ENCODE data around the gene ZNF30. TPM values are rescaled to one million over a fixed set of nuclear protein-coding genes. Genes with fewer than 3 reads are reported as not detected.
"Not testable (repeated sequence)": the region's sequence is repeated elsewhere in the genome, so short reads cannot be mapped to it uniquely, and the experiment has no call there.

Gene ZNF30
- total and polyA plus RNA-seq, 8 donors, result 1.1 to 3.1 (median 2.5) TPM

DNA sequence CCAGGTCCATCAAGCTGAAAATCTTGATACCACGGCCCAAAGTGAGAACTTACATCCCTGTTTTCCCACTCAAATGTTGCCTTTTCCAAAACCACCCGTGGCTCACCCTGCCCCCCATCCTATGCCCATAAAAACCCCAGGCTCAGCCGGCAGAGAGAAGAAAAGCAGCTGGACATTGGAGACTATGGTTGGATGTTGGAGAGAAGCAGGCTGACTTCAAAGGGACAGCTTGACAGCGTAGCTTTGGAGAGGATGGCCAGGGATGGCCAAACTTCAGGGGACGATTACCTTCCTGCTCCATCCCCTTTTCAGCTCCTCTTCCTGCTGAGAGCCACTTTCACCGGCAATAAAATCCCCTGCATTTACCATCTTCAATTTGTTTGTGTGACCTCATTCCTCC lies 40.8 kb downstream of the ZNF30 start:
- H3K27ac ChIP-seq, result no peak overlapping the region
- ATAC-seq (no peak), FAIRE-seq (no peak), DNase-seq (peak in 1 of 6 donors; percentile 0)
- TF ChIP-seq, protein P1, sequence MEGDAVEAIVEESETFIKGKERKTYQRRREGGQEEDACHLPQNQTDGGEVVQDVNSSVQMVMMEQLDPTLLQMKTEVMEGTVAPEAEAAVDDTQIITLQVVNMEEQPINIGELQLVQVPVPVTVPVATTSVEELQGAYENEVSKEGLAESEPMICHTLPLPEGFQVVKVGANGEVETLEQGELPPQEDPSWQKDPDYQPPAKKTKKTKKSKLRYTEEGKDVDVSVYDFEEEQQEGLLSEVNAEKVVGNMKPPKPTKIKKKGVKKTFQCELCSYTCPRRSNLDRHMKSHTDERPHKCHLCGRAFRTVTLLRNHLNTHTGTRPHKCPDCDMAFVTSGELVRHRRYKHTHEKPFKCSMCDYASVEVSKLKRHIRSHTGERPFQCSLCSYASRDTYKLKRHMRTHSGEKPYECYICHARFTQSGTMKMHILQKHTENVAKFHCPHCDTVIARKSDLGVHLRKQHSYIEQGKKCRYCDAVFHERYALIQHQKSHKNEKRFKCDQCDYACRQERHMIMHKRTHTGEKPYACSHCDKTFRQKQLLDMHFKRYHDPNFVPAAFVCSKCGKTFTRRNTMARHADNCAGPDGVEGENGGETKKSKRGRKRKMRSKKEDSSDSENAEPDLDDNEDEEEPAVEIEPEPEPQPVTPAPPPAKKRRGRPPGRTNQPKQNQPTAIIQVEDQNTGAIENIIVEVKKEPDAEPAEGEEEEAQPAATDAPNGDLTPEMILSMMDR (IDR thresholded peaks at IDR 0.05), result no peak
- intact Hi-C loops (cut with DNase I), result loop anchor here in 1 of 3 donors (10.0 kb wide), 1 partner anchor 47 kb away; no protein-coding TSS in a partner anchor
- no peaks in the 10 kb centered on the region for H3K9me3 ChIP-seq
- no peak overlapping the region for H3K4me3 ChIP-seq
- no peaks in the 10 kb centered on the region for H3K36me3 ChIP-seq
- 71 to 78% methylated on average over 6 of the region's 6 CpGs for WGBS, 2 donors
- no peaks in the 10 kb centered on the region for H3K27me3 ChIP-seq
- H3K4me1 ChIP-seq, result peaks cover 0 to 4% (median 0%) of the 10 kb centered on the region in 3 donors

DNA sequence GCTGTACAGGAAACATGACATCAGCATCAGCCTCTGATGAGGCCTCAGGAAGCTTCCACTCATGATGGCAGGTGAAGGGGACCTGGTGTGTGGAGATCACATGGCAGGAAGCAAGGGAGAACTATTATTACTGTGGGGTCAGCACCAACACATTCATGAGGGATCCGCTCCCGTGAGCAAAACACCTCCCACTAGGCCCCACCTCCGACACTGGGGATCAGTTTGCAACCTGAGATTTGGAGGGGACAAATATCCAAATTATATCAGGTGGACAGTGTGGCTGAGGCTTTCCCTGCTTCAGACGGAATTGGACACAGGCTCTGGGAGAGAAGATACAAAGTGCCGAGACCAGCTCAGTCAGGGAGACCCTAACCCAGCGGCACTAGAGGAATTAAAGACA lies 43.0 kb downstream of the ZNF30 start:
- Histone ChIP-seq H3K4me1 (peaks cover 0 to 7% (median 0%) of the 10 kb centered on the region in 3 donors), H3K27ac (no peak overlapping the region), H3K4me3 (no peak overlapping the region), H3K9me3 (no peaks in the 10 kb centered on the region), H3K27me3 (no peaks in the 10 kb centered on the region), H3K36me3 (no peaks in the 10 kb centered on the region)
- TF ChIP-seq, protein P1 (IDR thresholded peaks at IDR 0.05), result no peak
- 89 to 96% methylated on average over 6 of the region's 6 CpGs for WGBS, 2 donors
- FAIRE-seq (no peak), DNase-seq (no peak), ATAC-seq (no peak)
- intact Hi-C loops (cut with DNase I), result loop anchor here (2.0 to 10.0 kb wide), 3 partner anchors 43 to 45 kb away; no protein-coding TSS in a partner anchor

DNA sequence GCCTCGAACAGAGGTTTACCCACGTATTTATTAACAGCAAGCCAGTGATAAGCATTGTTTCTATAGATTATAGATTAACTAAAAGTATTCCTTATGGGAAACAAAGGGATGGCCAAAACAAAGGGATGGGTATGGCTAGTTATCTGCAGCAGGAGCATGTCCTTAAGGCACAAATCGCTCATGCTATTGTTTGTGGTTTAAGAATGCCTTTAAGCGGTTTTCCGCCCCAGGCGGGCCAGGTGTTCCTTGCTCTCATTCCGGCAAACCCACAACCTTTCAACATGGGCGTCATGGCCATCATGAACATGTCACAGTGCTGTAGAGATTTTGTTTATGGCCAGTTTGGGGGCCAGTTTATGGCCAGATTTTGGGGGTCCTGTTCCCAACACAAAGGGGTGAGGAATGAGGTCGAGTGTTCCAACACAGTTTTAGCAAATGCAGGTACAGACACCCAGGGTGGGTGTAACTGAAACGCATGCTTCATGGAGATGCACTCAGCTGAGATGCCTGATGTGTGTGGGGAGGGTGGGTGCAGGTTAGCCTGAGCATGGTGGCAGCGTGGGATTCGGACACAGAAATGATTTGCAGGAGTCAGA lies 43.6 kb downstream of the ZNF30 start:
- not testable (repeated sequence) for FAIRE-seq, H3K27me3 ChIP-seq, H3K27ac ChIP-seq, H3K4me1 ChIP-seq, H3K4me3 ChIP-seq, ATAC-seq, H3K36me3 ChIP-seq, H3K9me3 ChIP-seq
- intact Hi-C loops (cut with DNase I), result loop anchor here in 2 of 3 donors (2.0 to 5.0 kb wide), 2 partner anchors 42 to 45 kb away; no protein-coding TSS in a partner anchor
- WGBS, 2 donors, result 81% methylated on average over 12 of the region's 12 CpGs
- DNase-seq, result peak in 1 of 6 donors; percentile 5

DNA sequence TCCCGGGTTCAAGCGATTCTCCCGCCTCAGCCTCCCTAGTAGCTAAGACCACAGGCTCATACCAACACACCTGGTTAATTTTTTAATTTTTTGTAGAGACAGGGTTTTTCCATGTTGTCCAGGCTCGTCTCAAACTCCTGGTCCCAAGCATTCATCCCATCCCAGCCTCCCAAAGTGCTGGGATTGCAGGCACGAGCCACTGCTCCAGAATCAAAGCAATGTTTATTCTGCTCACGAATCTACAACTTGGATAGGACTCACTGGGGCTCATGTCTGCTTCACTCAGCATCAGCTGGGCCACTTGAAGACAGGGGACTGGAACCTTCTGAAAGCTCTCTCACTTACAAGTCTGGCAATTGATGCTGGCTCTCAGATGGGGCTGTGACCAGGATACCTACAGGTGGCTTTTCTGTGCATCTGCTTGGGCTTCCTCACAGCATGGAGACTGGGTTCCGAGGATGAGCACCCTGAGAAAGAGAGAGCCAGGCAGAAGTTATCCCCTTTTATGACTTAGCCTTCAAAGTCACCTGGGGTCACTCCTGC lies 45.5 kb downstream of the ZNF30 start:
- WGBS, 2 donors, result 82 to 90% methylated on average over 7 of the region's 7 CpGs
- Histone ChIP-seq H3K36me3 (no peaks in the 10 kb centered on the region), H3K27me3 (no peaks in the 10 kb centered on the region), H3K9me3 (no peaks in the 10 kb centered on the region), H3K4me1 (peaks cover 0 to 7% (median 0%) of the 10 kb centered on the region in 3 donors), H3K4me3 (no peak overlapping the region), H3K27ac (no peak overlapping the region)
- ATAC-seq (no peak), FAIRE-seq (no peak), DNase-seq (peak in 1 of 6 donors; percentile 3)
- TF ChIP-seq, protein P1 (IDR thresholded peaks at IDR 0.05), result no peak
- intact Hi-C loops (cut with DNase I), result loop anchor here in 1 of 3 donors (5.0 kb wide), 1 partner anchor 40 kb away; no protein-coding TSS in a partner anchor

DNA sequence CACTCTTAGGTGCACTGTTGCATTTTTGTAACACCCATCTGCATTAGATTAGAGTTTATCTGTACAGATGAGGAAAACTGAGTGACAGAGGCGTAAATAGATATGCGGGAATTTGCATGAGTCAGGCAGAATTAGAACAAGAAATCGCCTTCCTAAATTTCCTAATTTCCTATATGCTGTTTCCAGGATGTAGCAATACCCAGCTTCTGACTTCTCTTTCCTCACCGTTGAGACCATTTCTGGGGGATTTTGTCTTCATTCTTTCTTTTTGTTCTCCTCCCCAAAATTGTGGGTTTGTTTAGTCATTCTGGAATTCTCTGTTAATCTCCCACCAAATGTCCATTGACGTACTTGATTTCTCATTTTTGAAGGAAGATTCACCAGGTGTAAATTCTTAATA lies 47.9 kb downstream of the ZNF30 start:
- no peak for ATAC-seq
- WGBS, 2 donors, result 68 to 76% methylated on average over 5 of the region's 5 CpGs
- H3K27me3 ChIP-seq, result no peaks in the 10 kb centered on the region
- no peaks in the 10 kb centered on the region for H3K9me3 ChIP-seq
- H3K27ac ChIP-seq, result no peak overlapping the region
- no peak overlapping the region for H3K4me3 ChIP-seq
- FAIRE-seq, result no peak
- intact Hi-C loops (cut with DNase I), result loop anchor here in 1 of 3 donors (5.0 kb wide), 1 partner anchor 38 kb away; no protein-coding TSS in a partner anchor
- DNase-seq, result no peak
- no peaks in the 10 kb centered on the region for H3K36me3 ChIP-seq
- peaks cover 0 to 7% (median 0%) of the 10 kb centered on the region in 3 donors for H3K4me1 ChIP-seq
- TF ChIP-seq, protein P1 (IDR thresholded peaks at IDR 0.05), result no peak
